IPS-NIHi7 (cell line): Measurements from ENCODE around the gene PTPRM.

Experiments used
- DNase-seq: peaks from one replicate; pipeline ENCODE4 v3.0.0; 2012; ENCODE audit warnings: mixed read lengths; ENCODE audit errors: extremely low spot score

PTPRM gene

DNA sequence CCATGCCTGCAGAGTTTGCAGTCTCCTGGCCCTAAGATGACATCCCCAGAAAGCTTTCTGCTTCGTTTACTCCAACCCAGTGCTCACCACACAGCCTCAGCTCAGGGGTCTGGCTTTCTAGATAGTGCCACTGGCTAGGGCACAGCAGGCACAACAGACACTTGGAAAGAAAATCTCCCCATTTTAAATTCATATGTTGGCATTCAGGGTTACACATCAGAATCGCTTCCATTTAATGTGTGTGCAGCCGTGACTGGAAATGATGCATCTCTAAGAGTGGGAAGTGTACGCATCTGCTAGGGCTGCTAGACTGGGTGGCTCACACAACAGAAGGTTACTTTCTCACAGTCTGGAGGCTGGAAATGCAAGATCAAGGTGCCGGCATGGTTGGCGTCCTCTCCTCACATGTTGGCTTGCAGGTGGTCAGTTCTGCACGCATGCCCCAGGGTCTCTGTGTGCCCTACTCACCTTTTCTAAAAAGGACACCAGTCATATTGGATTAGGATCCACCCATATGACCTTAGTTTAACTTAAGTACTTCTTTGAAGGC, 712.7 kb downstream of the PTPRM start:
- no peak for DNase-seq

- no peak for DNase-seq
Measured at GRCh38 chr18:8283891-8284585, 716.9 kb downstream of the PTPRM start.

DNA sequence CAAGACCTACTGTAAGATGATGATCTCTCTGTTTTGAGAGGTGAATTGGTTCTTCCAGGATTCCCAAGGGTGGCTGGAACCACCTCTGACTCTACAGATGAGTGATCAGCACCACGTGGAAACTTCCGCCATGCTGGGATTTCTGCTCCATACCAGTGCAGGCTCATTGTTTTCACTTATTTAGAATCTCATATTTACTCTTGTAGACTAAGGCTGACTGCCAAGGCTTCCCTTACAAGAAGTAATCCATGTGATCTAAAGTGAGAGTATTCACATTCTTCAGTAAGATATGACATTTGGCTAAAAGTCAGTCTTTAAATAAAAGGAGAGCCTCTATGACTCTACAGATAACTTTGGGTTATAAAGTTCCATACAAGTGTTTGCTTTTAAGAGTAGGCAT, 719.2 kb downstream of the PTPRM start:
- DNase-seq: no peak

- DNase-seq: no peak
Measured at GRCh38 chr18:8287196-8287885, 720.2 kb downstream of the PTPRM start.

DNA sequence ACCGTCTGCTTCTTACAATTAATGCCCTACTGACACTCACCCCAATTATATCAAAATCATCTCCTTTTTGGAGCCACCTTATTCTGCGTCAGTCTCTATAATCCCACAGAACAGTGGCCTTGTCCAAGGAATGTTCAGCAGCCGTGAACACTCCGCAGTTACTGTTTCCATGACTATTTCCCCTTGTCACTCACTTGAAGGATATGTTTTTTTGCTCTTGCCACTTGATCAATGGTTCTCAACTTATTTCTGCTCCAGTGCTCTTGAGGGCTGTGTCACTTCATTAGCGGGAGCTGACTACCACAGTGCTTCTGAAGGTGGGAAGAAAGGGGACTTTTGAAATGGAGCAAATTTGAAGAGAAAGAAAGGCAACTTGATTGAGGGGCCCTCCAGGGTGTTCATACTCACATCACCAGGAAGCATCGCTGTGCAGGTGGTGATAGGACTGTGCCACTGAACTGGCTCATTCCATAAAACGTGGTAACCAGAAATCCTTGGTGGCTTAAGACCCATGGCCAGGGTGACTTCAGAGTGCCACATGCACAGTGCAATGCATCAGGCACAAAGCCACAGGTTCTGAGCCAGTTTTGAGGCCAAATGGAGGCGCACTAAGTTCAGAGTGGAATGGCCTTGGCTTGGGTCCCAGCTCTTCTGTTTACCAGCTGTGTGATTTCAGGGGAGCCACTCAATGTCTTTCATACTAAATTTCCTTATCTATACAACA, 721.5 kb downstream of the PTPRM start:
- DNase-seq: no peak

DNA sequence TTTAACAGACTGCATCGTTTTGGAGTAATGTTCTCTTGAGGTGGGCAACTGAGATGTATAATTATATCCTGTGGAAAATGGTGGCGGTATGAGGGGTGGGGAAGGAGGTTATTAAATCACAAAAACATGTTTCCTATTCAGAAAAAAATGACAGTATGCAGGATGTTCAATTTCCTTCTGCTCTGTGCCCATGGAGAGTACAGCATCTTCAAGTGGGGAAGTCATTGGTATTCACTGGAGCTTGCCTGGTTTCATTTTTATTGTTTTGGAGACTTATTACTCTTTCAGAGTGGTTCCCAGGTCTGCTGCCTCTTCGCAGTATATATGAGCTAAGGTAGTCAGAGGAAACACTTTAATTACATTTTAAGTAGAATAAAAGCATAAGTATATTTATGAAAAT, 723.3 kb downstream of the PTPRM start:
- DNase-seq: no peak

DNA sequence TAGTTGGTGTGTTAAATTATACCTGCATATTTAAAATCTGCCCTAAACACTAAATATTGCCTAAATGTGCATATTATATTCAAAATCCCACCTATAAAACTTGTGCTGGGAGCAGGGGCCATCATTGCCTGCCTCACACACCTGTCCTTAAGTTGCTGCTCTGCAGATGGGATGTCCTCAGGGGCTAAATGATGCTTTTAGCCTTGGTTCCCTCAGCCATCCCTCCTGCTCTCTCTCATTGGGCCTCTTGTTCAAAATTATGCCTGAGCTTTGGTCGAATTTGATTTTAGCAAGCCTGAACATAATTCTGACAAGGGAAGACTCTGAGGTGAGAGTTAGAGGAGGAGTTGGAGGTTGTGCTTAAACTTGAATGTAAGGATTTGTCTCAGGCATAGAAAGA, 723.8 kb downstream of the PTPRM start:
- DNase-seq: no peak

DNA sequence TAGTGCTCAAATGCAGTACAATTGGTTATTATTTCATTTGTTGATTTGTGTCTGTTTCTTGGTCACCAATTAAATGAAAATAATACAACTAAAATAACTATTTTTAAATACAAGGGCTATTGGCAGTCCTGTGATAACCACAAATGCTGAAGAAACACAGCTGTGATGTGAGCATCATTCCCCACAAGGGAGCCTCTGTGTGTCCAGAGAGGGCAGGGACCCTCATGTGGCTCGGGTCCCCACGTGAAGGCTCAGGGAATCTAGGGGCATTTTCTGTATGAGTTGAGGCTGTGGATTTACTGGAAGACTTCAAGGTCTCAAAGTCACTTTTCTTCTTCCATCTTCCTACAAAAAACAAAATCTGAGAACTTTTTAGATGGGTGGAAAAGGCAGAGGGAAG, 726.1 kb downstream of the PTPRM start:
- DNase-seq: no peak

GRCh38 chr18:8296886-8297616, 729.9 kb downstream of the PTPRM start:
- DNase-seq: no peak

- no peak for DNase-seq
Measured at GRCh38 chr18:8298186-8298585, 731.1 kb downstream of the PTPRM start.

- no peak for DNase-seq
Measured at GRCh38 chr18:8299054-8299980, 732.2 kb downstream of the PTPRM start.

GRCh38 chr18:8300751-8301410, 733.8 kb downstream of the PTPRM start:
- no peak for DNase-seq

- no peak for DNase-seq
Measured at GRCh38 chr18:8301427-8302172, 734.5 kb downstream of the PTPRM start.

- no peak for DNase-seq
Measured at GRCh38 chr18:8303151-8303755, 736.1 kb downstream of the PTPRM start.

DNA sequence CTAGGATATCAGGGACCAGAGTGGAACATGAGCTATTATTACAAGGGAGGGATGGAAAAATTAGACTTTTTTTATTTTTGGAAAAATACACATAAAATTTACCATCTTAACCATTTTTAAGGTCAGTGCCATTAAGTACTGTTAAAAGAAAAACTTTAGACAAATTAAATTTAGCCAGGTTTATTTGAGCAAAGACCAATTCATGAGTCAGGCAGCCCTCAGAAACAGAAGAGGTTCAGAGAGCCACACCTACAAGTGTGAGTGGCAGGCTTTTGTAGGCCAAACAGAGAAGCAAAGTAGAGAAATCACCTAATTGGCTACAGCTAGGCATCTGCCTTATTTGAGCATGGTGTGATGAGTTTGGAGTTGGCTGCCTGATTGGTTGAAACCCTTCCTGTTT, 740.8 kb downstream of the PTPRM start:
- no peak for DNase-seq

DNA sequence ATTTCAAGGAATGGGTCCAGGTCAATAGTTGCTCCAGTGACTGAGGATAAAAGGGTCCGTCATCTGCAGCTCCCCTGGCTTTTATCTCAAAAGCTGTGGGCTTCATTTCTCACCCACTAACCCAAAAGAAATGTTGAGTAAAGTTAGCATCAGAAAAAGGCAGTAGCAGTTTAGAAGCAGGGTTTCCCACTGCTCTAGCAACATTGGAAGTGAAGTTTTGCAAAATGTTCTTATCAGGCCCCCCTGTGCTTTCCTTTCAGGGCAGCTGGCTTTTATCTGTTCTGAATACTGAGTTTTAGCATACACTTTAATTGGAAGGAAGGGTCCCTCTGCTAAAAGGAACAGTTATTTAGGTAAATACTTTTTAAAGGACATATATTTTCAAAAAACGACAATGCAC, 745.9 kb downstream of the PTPRM start:
- DNase-seq: no peak

DNA sequence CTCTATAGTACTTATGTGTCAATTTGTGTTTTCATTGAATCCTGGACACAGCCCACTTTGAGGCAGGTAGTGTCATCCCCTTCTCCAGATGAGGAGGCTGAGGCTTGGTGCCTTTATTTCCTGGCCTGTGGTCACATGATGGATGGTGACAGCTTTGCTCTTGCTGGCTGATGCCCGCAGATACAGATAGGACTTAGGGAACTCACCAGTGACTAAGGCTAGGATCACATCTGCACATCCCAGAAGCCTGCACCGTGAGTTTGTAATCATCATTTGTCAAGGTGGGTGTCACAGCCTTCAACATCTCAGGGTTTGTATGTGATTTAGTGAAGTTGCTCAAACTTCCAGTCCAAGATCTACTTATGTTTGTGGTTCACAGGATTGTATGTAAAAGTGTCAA, 747.0 kb downstream of the PTPRM start:
- DNase-seq: no peak

DNA sequence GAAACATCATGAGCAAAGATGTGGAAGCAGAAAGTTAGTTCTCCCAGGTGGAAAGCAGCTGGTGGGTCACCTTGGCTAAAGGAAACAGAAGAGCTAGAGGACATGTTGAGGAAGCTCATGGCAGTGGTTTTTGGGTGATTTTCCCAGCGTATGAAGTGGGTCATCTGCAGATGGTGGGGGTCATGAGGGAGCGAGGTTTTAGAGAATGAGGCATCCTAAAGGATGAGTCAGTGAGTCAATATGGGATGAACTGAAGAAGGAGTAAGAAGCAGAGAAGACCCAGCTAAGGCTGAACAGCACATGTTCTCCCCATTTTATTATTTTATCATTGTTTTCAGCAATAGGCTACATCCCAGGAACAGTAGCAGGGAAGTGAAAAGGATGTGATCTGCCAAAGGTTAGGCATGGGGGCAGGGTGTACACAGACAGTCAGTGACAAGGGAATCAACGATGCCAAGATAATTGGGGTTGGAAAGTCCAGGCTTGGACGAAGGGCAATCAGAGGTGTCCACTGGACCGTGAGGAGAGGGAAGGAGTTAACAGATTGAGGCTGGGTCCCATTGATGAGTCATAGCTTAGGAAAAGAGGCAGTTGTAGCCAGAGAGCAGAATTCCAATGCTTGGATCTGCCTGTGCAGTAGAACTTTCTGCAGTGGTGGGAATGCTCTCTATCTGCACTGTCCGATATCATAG, 752.8 kb downstream of the PTPRM start:
- DNase-seq: no peak

DNA sequence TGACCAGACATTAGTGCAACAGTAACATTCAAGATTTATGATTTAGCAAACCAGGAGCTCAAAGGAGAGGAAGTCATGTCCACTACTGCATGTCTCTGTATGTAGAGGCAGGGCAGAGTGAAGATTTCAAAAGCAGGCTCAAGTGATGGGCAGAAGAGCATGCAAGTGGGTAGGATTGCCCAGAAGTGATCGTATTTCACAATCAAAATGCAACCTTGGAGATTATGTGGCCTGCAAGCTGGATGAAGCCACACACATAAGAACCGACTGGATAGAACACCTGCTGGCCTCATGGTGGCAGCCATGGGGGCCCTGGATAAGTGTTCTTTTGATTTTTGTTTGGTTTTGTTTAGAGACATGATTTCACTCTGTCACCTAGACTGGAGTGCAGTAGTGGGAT, 755.4 kb downstream of the PTPRM start:
- DNase-seq: no peak
